Panc1 (cell line): Measurements from ENCODE around the gene GPC2.

ENCODE experiments used
- CTCF ChIP-seq: fragments of 450-650 bp; IDR thresholded peaks from 2 replicates; pipeline ENCODE4 v1.5.1; 2017; ENCODE audit warnings: mild to moderate bottlenecking
- POLR2AphosphoS5 ChIP-seq: IDR thresholded peaks from 2 replicates; pipeline ENCODE4 v1.6.1; 2012; ENCODE audit warnings: mild to moderate bottlenecking, low read depth, low read length, moderate library complexity
- REST ChIP-seq, 2 experiments: IDR thresholded peaks; 2 replicates each; pipeline ENCODE4 v1.6.1; 2011 to 2012; ENCODE audit warnings: low read depth in 2 of 2, control low read depth in 1 of 2, low read length in 1 of 2, mild to moderate bottlenecking in 1 of 2, moderate library complexity in 1 of 2; ENCODE audit not compliant: insufficient read depth in 1 of 2
- SIN3A ChIP-seq: IDR thresholded peaks from 2 replicates; pipeline ENCODE4 v1.6.1; 2012; ENCODE audit warnings: low read depth, mild to moderate bottlenecking, low read length, moderate library complexity, borderline replicate concordance; ENCODE audit not compliant: insufficient read depth

GRCh38 chr7:100171840-100172239 lies 5.3 kb downstream of the GPC2 start:
- TF ChIP-seq REST (IDR thresholded peaks at IDR 0.05; ENCODE audit: insufficient read depth in 1 of 2, low read depth in 2 of 2, low read length in 1 of 2), result no peak
- TF ChIP-seq CTCF, result no peak
- TF ChIP-seq SIN3A, result no peak
- TF ChIP-seq POLR2AphosphoS5, result no peak
